HUES6 (cell line): ENCODE measurements around the gene RAB40C.

Experiments
- H3K27ac ChIP-seq: 2 replicates; pipeline ENCODE4 v1.7.0; 2013; ENCODE audit warnings: low read depth, mild to moderate bottlenecking, low read length, inconsistent platforms
- H3K27me3 ChIP-seq: 2 replicates; pipeline ENCODE4 v1.6.1; 2013; ENCODE audit warnings: low read length; ENCODE audit not compliant: control insufficient read depth, insufficient read depth
- H3K36me3 ChIP-seq: 2 replicates; pipeline ENCODE4 v1.6.1; 2013; ENCODE audit warnings: low read length; ENCODE audit not compliant: control insufficient read depth, insufficient read depth
- H3K4me1 ChIP-seq: 2 replicates; pipeline ENCODE4 v1.6.1; 2013; ENCODE audit warnings: low read length; ENCODE audit not compliant: control insufficient read depth, insufficient read depth
- H3K4me3 ChIP-seq: 2 replicates; pipeline ENCODE4 v1.5.1; 2013; ENCODE audit warnings: low read depth, low read length
- H3K9ac ChIP-seq: one replicate; pipeline ENCODE4 v1.6.1; 2013; ENCODE audit warnings: mild to moderate bottlenecking, low read length
- H3K9me3 ChIP-seq: 2 replicates; pipeline ENCODE4 v1.6.1; 2013; ENCODE audit warnings: low read depth, low read length; ENCODE audit not compliant: control insufficient read depth, insufficient read depth

RAB40C gene

GRCh38 chr16:638034-638543 is 48.2 kb downstream of the RAB40C start:
- Histone ChIP-seq H3K4me1 (peaks cover 27% of the 10 kb centered on the region), H3K4me3 (0 out of 2 replicates have a peak overlapping the region, but pooled peaks have one; percentile 48), H3K27me3 (peaks cover 9% of the 10 kb centered on the region; the same call in 1 of the 2 replicates), H3K9ac (no peak overlapping the region), H3K9me3 (no peaks in the 10 kb centered on the region), H3K36me3 (peaks cover 10% of the 10 kb centered on the region), H3K27ac (0 out of 2 replicates have a peak overlapping the region, but pooled peaks have one; percentile 31)

DNA sequence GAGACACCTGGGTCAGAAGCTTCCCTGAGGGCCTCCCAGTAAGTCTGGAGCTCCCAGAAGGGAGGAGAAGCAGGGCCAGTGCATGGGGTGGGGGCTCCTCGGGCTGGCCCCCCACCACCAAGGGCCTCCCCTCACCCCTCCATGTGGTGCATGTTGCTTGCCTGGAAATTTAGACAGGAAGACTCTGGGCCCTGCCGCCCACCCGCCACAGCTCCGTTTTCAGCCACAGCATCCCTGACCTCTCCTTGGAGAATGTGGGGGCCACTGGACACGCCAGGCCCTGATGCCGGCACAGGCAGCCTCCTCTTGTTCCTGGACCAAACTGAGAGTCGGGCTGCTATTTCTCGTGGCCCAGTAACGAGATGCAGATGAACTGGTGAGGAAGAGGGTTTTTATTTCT is 49.0 kb downstream of the RAB40C start:
- H3K27ac ChIP-seq: no peak overlapping the region
- no peak overlapping the region for H3K9ac ChIP-seq

DNA sequence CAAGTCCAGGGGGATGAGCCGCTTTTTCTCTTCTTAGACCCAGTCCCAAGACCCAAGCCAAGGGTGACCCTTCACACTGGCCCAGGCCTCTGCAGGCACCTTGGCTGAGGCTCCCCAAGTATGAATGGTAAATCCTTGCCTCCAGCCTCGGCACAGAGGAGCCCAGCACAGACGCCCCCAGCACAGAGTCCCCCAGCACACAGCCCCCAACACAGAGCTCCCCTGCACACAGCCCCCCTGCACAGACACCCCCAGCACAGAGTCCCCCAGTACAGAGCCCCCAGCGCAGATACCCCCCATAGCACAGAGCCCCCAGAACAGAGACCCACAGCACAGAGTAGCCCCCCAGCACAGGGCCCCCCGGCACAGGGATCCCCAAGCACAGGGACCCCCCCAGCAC is 50.7 kb downstream of the RAB40C start:
- Histone ChIP-seq H3K27ac (no peak overlapping the region), H3K9ac (no peak overlapping the region), H3K4me3 (no peak overlapping the region), H3K27me3 (peaks cover 10% of the 10 kb centered on the region; the same call in 1 of the 2 replicates), H3K36me3 (no peaks in the 10 kb centered on the region), H3K4me1 (peaks cover 29% of the 10 kb centered on the region), H3K9me3 (no peaks in the 10 kb centered on the region)

More for the DNA sequence above, 49.0 kb downstream of the RAB40C start:
- Histone ChIP-seq H3K9me3 (no peaks in the 10 kb centered on the region), H3K4me3 (no peak overlapping the region), H3K4me1 (peaks cover 29% of the 10 kb centered on the region), H3K36me3 (peaks cover 6% of the 10 kb centered on the region; the same call in 1 of the 2 replicates), H3K27me3 (peaks cover 10% of the 10 kb centered on the region; the same call in 1 of the 2 replicates)

DNA sequence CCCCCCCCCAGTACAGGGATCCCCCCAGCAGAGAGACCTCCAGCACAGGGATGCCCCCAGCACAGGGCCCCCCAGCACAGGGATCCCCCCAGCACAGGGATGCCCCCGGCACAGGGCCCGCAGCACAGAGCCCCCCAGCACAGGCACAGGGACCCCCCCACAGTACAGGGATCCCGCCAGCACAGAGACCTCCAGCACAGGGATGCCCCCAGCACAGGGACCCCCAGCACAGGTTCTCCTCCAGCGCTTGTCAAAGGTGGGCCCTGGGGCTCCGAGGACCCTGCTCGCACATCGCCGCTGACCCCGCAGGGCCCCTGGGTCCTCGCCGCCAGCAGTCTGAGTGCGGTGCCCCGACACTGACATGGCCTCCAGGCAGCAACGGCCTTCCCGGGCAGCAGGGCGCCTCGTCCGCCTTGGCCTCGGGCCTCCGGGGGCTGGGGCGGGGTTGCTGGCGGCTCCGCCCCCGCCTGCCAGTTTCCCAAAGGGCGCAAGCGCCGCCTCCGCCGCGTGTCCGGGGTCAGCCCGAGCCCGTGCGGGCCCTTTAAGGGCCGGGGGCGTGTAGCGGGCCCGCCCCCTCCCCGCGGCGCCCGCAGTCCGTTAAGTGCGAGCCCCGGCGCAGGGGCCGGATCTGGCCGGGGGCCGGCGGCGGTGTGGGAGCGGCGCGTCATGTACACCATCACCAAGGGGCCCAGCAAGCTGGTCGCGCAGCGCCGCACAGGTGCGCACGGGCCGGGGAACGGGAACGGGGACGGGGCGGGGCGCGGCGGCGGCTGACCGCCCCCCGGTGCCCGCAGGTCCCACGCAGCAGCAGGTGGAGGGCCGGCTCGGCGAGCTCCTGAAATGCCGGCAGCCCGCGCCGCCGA is 51.7 kb downstream of the RAB40C start, which contains the start of gene MCRIP2:
TSS of gene MCRIP2 (plus strand) at position 503 of the 863 bp plus-strand sequence. CDS start at position 667, 164 bp downstream.
- Histone ChIP-seq H3K27me3 (peaks cover 10% of the 10 kb centered on the region; the same call in 1 of the 2 replicates), H3K36me3 (no peaks in the 10 kb centered on the region), H3K9ac (peak within 1 kb of the TSS; percentile 62), H3K4me1 (peaks cover 32% of the 10 kb centered on the region), H3K4me3 (peak within 1 kb of the TSS; percentile 79), H3K27ac (0 out of 2 replicates have a peak within 1 kb of the TSS, but pooled peaks have one; percentile 26), H3K9me3 (no peaks in the 10 kb centered on the region)

DNA sequence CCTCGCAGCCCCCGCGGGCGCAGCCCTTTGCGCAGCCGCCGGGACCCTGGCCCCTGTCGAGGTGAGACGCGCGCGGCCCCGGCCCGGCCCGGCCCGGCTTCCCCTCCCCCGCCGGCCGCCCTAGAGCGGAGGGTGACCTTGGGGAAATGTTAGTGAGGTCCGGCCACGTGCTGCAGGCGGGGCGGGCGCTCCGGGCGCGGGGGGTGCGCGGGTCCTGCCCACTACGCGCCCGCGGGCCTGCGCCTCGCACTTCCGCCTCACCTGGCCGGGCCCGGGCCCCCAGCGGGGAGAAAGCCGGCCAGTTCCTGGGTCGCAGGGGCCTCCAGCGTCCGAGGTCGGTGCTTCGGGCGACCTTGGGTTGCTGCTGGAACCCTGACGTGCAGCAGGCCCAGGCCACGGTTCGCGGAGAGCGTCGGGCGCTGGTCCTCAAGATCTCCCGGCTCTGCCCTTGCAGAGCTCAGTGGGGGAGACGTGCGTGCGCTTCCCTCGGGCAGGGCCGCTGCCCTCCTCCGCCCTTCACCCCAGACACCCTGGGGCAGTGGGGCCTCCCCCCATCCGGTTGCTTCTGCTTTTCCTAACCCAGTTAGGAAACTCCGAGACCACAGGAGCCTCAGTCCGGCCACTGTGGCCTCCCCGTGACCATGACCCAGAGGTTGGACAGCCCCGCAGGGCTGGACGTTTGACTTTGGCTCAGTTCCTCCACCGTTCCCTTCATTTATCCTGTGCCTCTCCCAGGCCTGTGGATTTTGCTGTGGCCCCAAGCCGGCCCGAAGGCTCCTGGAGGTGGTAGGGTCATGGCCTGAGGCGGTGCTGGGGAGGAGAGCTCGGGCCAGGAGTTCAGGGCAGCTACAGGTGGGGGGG is 52.6 kb downstream of the RAB40C start:
- Histone ChIP-seq H3K27me3 (peaks cover 10% of the 10 kb centered on the region; the same call in 1 of the 2 replicates), H3K36me3 (no peaks in the 10 kb centered on the region), H3K27ac (0 out of 2 replicates have a peak overlapping the region, but pooled peaks have one; percentile 2), H3K4me1 (peaks cover 30% of the 10 kb centered on the region), H3K9me3 (no peaks in the 10 kb centered on the region), H3K4me3 (peak overlapping the region; percentile 79), H3K9ac (peak overlapping the region; percentile 62)

GRCh38 chr16:643050-643368 is 53.1 kb downstream of the RAB40C start:
- Histone ChIP-seq H3K36me3 (no peaks in the 10 kb centered on the region), H3K9me3 (no peaks in the 10 kb centered on the region), H3K27ac (no peak overlapping the region), H3K4me3 (peak overlapping the region; percentile 79), H3K4me1 (peaks cover 26% of the 10 kb centered on the region), H3K9ac (no peak overlapping the region), H3K27me3 (peaks cover 10% of the 10 kb centered on the region; the same call in 1 of the 2 replicates)

GRCh38 chr16:644556-644955 is 54.7 kb downstream of the RAB40C start:
- no peak overlapping the region for H3K9ac ChIP-seq
- peaks cover 10% of the 10 kb centered on the region; the same call in 1 of the 2 replicates for H3K27me3 ChIP-seq
- H3K9me3 ChIP-seq: no peaks in the 10 kb centered on the region
- H3K36me3 ChIP-seq: no peaks in the 10 kb centered on the region
- no peak overlapping the region for H3K27ac ChIP-seq
- H3K4me3 ChIP-seq: no peak overlapping the region
- H3K4me1 ChIP-seq: peaks cover 18% of the 10 kb centered on the region

DNA sequence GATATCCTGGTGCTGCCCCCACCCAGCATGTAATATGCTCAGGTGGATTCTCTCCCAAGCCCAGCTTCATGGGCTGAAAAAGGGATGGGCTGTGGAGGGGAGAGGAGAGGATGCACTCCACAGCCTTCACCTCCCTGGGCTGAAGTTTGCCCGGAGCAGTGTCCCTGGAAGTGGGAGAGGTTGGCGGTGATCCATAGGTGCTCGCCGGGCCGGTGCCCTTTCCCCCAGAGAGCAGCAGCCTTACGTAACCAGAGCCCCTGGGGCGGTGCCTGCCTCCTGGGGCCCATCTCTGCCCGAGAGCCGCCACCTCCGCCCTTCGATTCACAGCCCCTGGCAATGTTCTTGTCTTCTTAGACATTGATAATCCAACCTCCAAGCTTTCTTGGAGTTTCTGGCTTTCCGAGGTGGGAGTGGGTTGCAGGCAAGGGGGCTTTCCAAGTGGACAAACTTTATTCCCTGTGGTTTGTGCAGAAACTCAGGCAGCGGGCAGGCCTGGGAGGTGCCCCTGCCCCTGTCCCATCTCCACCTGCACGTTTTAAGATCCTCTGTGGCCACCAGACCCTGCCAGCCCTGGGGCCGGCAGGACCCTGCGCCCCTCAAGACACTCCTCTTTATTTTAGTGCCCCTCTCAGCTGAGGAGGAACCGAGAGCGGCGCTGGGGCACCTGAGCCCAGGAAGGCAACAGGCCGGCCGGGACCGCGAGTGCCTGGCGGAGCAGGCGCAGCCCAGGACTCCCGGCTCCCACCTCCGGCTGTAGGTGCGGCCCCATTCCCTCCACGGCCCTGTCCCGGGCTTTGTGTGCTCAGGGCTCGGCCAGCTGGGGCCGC is 56.2 kb downstream of the RAB40C start:
- H3K27me3 ChIP-seq: peaks cover 10% of the 10 kb centered on the region; the same call in 1 of the 2 replicates
- H3K4me1 ChIP-seq: peaks cover 23% of the 10 kb centered on the region
- no peaks in the 10 kb centered on the region for H3K36me3 ChIP-seq
- no peak overlapping the region for H3K27ac ChIP-seq
- no peak overlapping the region for H3K9ac ChIP-seq
- H3K4me3 ChIP-seq: no peak overlapping the region
- H3K9me3 ChIP-seq: no peaks in the 10 kb centered on the region

DNA sequence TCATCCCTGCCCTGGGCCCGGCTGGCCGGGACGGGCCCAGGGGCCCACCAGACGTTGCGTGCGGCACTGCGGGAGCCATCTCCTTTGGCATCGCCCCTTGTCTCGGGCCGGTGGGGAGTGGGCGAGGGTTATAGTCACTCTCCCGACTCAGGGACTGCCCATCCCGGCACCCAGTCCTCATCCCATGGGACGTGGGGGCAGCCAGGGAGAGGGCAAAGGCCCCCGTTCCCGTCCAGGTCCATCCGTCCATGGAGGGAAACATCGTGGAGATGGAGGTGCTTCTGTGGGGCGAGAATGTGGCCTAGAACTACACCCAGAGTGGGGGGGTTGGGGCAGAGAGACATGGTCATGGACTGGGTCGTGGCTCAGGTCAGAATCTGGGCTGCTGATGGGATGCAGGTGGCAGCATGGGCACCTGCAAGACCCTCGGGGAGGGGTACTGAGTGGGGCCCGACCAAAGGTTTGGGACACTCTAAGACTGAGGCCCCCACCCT is 56.9 kb downstream of the RAB40C start:
- Histone ChIP-seq H3K4me3 (no peak overlapping the region), H3K9me3 (no peaks in the 10 kb centered on the region), H3K9ac (no peak overlapping the region), H3K4me1 (peaks cover 23% of the 10 kb centered on the region), H3K36me3 (peaks cover 3% of the 10 kb centered on the region; the same call in 1 of the 2 replicates), H3K27me3 (peaks cover 10% of the 10 kb centered on the region; the same call in 1 of the 2 replicates), H3K27ac (no peak overlapping the region)
